Activated CD8-positive, alpha-beta memory T cell treated with anti-CD3 and anti-CD28 coated beads, Interleukin-2, amount 10 ng/mL, durations not matched to agents 7 days and 5 days (primary cell): ENCODE results near the gene MTHFD1L. TPM values are rescaled to one million over a fixed set of nuclear protein-coding genes. Genes with fewer than 3 reads are reported as not detected.
A peak's percentile ranks its signal among the peaks of the same experiment; 100 is the strongest.
"Not testable (repeated sequence)": the region's sequence is repeated elsewhere in the genome, so short reads cannot be mapped to it uniquely, and the experiment has no call there.

Experiments used
- ATAC-seq: fragments of 150-1000 bp; cut with Tn5 transposase; one replicate; pipeline ENCODE4 v1.10.0; 2021; ENCODE audit warnings: moderate library complexity
- CTCF ChIA-PET: fragments of 350-600 bp; sonication (Branson Sonifier 250); formaldehyde crosslinking; loops from one replicate; lab custom pipeline; 2021; ENCODE audit warnings: antibody characterized with exemption; lab: Charles Lee
- DNase-seq: peaks from one replicate; pipeline ENCODE4 v3.0.0-alpha.2; 2020
- H3K27ac Mint-ChIP-seq: one replicate; pipeline ENCODE4 v1.8.0; 2021; ENCODE audit warnings: mild to moderate bottlenecking, mixed read lengths
- H3K27me3 Mint-ChIP-seq: one replicate; pipeline ENCODE4 v1.8.0; 2021; ENCODE audit warnings: mixed read lengths
- H3K36me3 Mint-ChIP-seq: one replicate; pipeline ENCODE4 v1.8.0; 2021; ENCODE audit warnings: mild to moderate bottlenecking, mixed read lengths
- H3K4me1 Mint-ChIP-seq: one replicate; pipeline ENCODE4 v1.8.0; 2021; ENCODE audit warnings: mixed read lengths
- H3K4me3 Mint-ChIP-seq: one replicate; pipeline ENCODE4 v1.8.0; 2021; ENCODE audit warnings: mild to moderate bottlenecking, moderate library complexity, mixed read lengths
- H3K9me3 Mint-ChIP-seq: one replicate; pipeline ENCODE4 v1.8.0; 2022; ENCODE audit warnings: low read depth, mixed read lengths
- total RNA-seq, 2 experiments: library from RNA; stranded (reverse); gene quantifications; one replicate each; pipeline ENCODE4 v1.2.3, GENCODE V29; 2021

Gene MTHFD1L
- 10 to 100 TPM; 54.1 to 82.8 TPM for total RNA-seq

DNA sequence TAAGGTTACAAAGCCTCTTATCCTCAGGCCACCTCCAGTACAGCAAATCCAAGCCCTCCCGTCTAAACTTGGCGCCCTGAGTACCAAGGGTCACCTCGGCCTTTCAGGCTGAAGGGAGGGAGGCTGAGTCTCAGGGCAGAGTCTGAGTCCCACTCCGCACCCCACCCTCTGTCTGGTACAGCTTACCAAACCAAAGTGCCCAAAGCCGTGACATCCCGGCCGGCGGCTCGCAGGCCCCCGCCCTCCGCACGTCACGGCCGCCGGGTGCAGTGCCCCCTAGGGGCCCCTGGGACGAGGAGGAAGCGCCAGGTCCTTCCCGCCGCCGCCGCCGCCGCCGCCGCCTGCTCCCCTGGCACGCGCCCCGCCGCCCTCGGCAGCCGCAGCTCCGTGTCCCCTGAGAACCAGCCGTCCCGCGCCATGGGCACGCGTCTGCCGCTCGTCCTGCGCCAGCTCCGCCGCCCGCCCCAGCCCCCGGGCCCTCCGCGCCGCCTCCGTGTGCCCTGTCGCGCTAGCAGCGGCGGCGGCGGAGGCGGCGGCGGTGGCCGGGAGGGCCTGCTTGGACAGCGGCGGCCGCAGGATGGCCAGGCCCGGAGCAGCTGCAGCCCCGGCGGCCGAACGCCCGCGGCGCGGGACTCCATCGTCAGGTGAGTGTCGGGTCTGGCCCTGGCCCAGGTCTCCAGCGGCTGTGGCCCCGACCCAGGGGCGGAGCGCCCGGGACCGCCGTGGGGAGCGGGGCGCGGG is at the start of gene MTHFD1L:
Gene MTHFD1L (plus strand): TSS at position 297 of the 741 bp plus-strand sequence. CDS start 121 bp downstream, at position 418.
- Mint-ChIP-seq H3K4me3 (peak within 1 kb of the TSS; percentile 80), H3K9me3 (no peaks in the 10 kb centered on the region), H3K36me3 (peaks cover 6% of the 10 kb centered on the region), H3K4me1 (peaks cover 40% of the 10 kb centered on the region), H3K27ac (peak within 1 kb of the TSS; percentile 87), H3K27me3 (peaks cover 22% of the 10 kb centered on the region)
- ATAC-seq (peak; percentile 79), DNase-seq (peak; percentile 84)
- CTCF ChIA-PET = interaction anchor here (0.7 to 2.5 kb wide), 14 partner anchors 9 to 459 kb away, joined by 3 to 13 read pairs (median 4); no protein-coding TSS in a partner anchor

DNA sequence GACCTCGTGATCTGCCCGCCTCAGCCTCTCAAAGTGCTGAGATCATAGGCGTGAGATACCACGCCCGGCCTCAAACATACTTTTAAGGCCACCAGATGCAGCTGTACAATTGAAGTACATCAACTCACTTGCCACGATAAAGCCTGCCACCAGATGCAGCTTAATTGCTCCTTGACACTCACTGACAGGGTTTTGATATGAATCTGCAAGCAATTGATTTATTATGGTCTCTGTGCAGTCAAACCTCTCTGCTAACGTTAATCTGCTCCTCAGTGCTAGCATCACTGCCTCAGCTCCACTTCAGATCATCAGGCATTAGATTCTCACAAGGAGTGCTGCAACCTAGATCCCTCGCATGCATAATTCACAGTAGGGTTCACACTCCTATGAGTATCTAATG is 48.9 kb upstream of the MTHFD1L start:
- DNase-seq, ATAC-seq, H3K27me3 Mint-ChIP-seq, H3K9me3 Mint-ChIP-seq, H3K27ac Mint-ChIP-seq, H3K36me3 Mint-ChIP-seq, H3K4me3 Mint-ChIP-seq: not testable (repeated sequence)
- H3K4me1 Mint-ChIP-seq = peaks cover 23% of the 10 kb centered on the region
- CTCF ChIA-PET = interaction anchor here (1.1 to 4.4 kb wide), 11 partner anchors 9 to 736 kb away, joined by 3 to 95 read pairs (median 5); no protein-coding TSS in a partner anchor

DNA sequence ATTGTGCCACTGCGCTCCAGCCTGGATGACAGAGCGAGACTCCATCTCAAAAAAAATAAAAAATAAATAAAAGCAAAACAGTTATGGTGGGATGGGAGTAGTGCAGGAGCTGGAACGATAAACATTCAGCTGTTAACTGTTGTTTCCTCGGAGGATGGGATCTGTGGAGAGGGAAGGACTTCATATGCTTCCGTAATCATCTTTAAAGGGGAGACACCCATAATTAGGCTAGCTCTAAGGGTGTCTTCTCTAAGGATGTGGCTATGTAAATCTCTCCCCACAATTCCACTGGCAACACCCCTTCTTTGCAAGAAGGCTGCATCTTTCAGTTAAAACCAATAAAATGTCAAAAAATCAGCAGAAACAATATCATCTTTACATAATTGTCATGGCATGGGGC is 42.6 kb upstream of the MTHFD1L start:
- H3K9me3 Mint-ChIP-seq = no peaks in the 10 kb centered on the region
- no peaks in the 10 kb centered on the region for H3K27me3 Mint-ChIP-seq
- no peak overlapping the region for H3K4me3 Mint-ChIP-seq
- CTCF ChIA-PET = interaction anchor here (0.9 kb wide), 1 partner anchor 405 kb away, joined by 3 read pairs; no protein-coding TSS in a partner anchor
- H3K4me1 Mint-ChIP-seq = no peaks in the 10 kb centered on the region
- H3K36me3 Mint-ChIP-seq = no peaks in the 10 kb centered on the region
- ATAC-seq (no peak), DNase-seq (no peak)
- H3K27ac Mint-ChIP-seq = no peak overlapping the region

DNA sequence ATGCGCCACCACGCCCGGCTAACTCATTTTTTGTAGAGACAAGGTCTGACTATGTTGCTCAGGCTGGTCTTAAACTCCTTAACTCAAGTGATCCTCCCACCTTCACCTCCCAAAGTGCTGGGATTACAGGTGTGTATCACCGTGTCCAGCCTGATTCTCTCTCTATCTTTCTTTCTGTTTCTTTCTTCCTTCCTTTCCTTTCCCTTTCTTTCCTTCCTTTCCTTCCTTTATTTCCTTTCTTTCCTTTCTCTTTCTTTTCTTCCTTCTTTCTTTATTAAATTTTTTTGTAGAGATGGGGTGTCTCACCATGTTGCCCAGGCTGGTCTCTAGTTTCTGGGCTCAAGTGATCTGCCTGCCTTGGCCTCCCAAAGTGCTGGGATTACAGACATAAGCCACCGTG is 38.7 kb upstream of the MTHFD1L start:
- no peaks in the 10 kb centered on the region for H3K4me1 Mint-ChIP-seq
- H3K36me3 Mint-ChIP-seq = no peaks in the 10 kb centered on the region
- H3K9me3 Mint-ChIP-seq = no peaks in the 10 kb centered on the region
- CTCF ChIA-PET = interaction anchor here (0.6 kb wide), 1 partner anchor 112 kb away, joined by 3 read pairs; no protein-coding TSS in a partner anchor
- H3K27me3 Mint-ChIP-seq = no peaks in the 10 kb centered on the region
- ATAC-seq (no peak), DNase-seq (no peak)
- H3K4me3 Mint-ChIP-seq = no peak overlapping the region
- H3K27ac Mint-ChIP-seq = no peak overlapping the region

DNA sequence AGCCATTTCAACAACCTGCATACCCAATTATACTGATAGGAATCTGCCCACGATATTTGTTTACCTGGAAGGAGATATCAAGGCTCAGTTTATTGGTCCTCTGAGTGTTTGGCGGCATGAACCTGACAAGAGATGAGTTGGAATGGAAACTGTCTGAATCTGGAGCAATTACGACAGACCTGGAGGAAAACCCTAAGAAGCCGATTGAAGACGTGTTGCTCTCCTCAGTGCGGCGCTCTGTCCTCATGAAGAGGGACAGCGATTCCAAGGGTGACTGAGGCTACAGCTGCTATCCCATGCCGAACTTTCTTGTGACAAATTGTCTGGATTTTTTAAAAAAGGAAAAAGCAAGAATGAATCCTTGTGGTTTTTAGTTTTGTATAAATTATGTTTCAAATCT is 37.4 kb upstream of the MTHFD1L start:
- H3K9me3 Mint-ChIP-seq, CTCF ChIA-PET: not testable (repeated sequence)

DNA sequence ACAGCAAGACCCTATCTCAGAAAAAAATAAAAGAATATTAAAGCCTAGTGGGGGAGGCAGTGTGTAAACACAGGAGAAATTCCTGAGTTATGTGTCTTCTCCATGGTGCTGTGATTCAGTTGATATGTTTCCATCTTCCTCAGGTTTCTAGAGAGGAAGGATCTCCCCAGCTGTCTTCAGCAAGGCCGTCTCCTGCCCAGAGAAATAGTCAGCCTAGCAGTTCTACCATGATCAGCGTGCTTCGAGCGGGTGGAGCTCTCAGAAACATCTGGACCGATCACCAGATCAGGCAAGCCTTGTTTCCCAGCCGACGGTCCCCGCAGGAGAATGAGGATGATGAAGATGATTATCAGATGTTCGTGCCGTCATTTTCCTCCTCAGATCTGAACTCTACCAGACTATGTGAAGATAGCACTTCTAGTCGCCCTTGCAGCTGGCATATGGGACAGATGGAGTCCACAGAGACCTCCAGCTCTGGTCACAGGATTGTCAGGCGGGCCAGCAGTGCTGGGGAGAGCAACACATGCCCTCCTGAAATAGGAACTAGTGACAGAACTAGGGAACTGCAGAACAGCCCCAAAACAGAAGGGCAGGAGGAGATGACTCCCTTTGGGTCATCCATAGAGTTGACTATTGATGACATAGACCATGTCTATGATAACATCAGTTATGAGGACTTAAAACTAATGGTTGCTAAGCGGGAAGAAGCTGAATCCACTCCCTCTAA is 34.9 kb upstream of the MTHFD1L start:
- no peak for DNase-seq
- ATAC-seq = no peak
- Mint-ChIP-seq H3K9me3 (no peaks in the 10 kb centered on the region), H3K4me1 (no peaks in the 10 kb centered on the region), H3K36me3 (no peaks in the 10 kb centered on the region), H3K27me3 (no peaks in the 10 kb centered on the region), H3K4me3 (no peak overlapping the region), H3K27ac (no peak overlapping the region)
- CTCF ChIA-PET = interaction anchor here (0.7 to 1.9 kb wide), 3 partner anchors 13 to 15 kb away, joined by 3 to 8 read pairs (median 3); no protein-coding TSS in a partner anchor

More for the DNA sequence above, 37.4 kb upstream of the MTHFD1L start:
- not testable (repeated sequence) for H3K4me1 Mint-ChIP-seq, ATAC-seq, H3K27ac Mint-ChIP-seq, H3K27me3 Mint-ChIP-seq, H3K4me3 Mint-ChIP-seq, DNase-seq, H3K36me3 Mint-ChIP-seq

DNA sequence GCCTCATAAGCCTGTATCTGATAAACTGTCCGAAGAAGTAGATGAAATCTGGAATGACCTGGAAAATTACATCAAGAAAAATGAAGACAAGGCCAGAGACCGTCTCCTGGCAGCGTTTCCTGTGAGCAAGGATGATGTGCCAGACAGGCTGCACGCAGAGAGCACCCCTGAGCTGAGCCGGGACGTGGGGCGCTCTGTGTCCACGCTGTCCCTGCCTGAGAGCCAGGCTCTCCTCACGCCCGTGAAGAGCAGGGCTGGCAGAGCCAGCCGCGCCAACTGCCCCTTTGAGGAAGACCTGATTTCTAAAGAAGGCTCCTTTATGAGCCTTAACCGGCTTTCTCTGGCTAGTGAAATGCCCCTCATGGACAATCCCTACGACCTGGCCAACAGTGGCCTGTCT is 33.9 kb upstream of the MTHFD1L start:
- DNase-seq (no peak), ATAC-seq (no peak)
- H3K4me3 Mint-ChIP-seq = no peak overlapping the region
- H3K27ac Mint-ChIP-seq = no peak overlapping the region
- no peaks in the 10 kb centered on the region for H3K36me3 Mint-ChIP-seq
- CTCF ChIA-PET = interaction anchor here (1.9 kb wide), 1 partner anchor 14 kb away, joined by 8 read pairs; no protein-coding TSS in a partner anchor
- no peaks in the 10 kb centered on the region for H3K9me3 Mint-ChIP-seq
- H3K4me1 Mint-ChIP-seq = no peaks in the 10 kb centered on the region
- H3K27me3 Mint-ChIP-seq = no peaks in the 10 kb centered on the region

DNA sequence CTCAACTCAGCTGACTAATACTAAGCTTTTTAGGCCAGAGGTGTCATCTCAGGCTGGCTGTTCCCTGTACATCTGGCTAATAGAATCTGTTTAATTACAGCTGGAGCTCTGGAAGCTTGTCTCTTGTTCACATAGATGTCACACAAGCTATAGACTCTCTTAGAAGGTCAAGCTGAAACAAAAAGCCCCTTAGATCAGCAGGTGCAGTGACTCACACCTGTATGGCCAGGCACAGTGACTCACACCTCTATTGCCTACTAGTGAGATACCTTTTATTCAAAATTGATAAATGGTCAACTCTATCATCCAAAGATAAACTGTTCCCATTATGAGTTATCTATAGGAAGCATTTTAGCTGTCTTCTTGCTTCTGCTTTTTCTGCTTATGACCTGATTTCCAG is 29.9 kb upstream of the MTHFD1L start:
- no peaks in the 10 kb centered on the region for H3K9me3 Mint-ChIP-seq
- H3K36me3 Mint-ChIP-seq = no peaks in the 10 kb centered on the region
- DNase-seq (no peak), ATAC-seq (no peak)
- no peak overlapping the region for H3K4me3 Mint-ChIP-seq
- peaks cover 2% of the 10 kb centered on the region for H3K27me3 Mint-ChIP-seq
- CTCF ChIA-PET = no interaction called here
- H3K27ac Mint-ChIP-seq = no peak overlapping the region
- no peaks in the 10 kb centered on the region for H3K4me1 Mint-ChIP-seq

DNA sequence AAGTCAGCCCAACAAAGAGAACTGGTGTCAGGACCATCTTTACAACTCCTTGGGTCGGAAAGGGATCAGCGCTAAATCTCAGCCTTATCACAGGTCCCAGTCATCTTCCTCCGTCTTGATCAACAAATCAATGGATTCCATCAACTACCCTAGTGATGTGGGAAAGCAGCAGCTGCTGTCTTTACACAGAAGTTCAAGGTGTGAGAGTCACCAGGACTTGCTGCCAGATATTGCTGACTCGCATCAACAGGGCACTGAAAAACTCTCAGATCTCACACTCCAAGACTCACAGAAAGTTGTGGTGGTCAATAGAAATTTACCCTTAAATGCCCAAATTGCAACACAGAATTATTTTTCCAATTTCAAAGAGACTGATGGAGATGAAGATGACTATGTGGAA is 25.3 kb upstream of the MTHFD1L start:
- Mint-ChIP-seq H3K27ac (no peak overlapping the region), H3K9me3 (no peaks in the 10 kb centered on the region), H3K27me3 (peaks cover 5% of the 10 kb centered on the region), H3K4me3 (no peak overlapping the region), H3K4me1 (peaks cover 6% of the 10 kb centered on the region), H3K36me3 (no peaks in the 10 kb centered on the region)
- DNase-seq = no peak
- no peak for ATAC-seq
- CTCF ChIA-PET = no interaction called here

DNA sequence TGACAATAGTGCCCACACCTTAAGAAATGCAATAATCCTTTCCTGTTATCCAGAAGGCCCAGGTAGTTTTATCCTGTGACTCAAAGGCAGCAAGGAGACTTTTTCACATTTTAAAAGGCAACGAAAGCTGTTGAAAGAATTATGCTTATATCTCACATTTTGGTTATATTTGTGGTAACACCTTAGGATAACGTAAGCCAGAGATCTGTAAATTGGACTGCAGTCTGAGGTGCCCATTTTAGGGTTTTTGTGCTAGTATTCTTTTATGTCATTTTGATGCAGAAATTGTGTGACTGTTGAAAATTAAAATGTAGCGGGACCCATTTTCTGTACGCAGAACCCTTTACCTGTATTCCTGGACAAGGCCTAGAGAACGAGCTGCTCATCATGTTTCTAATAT is 24.3 kb upstream of the MTHFD1L start:
- ATAC-seq (no peak), DNase-seq (no peak)
- Mint-ChIP-seq H3K36me3 (no peaks in the 10 kb centered on the region), H3K9me3 (no peaks in the 10 kb centered on the region), H3K4me1 (peaks cover 6% of the 10 kb centered on the region), H3K27me3 (peaks cover 7% of the 10 kb centered on the region), H3K27ac (no peak overlapping the region), H3K4me3 (no peak overlapping the region)
- CTCF ChIA-PET = interaction anchor here (0.9 kb wide), 1 partner anchor 446 kb away, joined by 3 read pairs; no protein-coding TSS in a partner anchor

DNA sequence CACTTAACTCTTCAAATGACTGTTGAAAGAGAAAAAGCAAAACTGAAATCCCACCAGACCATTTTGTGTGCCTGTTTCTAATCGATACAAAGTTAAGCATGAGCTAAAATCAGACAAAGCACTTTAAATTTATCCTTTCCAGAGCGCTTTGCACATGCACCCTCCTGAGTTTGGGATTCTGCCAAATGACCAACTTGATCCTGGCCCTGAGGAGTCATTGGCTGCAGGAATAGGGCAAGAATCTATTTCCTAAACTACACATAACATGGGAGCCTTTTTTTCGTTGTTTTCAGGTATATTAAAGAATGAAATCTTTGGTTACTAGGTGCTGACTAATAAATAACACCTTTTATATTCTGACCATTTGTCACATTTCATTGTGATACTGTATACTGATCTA is 23.8 kb upstream of the MTHFD1L start:
- no peaks in the 10 kb centered on the region for H3K36me3 Mint-ChIP-seq
- no peaks in the 10 kb centered on the region for H3K9me3 Mint-ChIP-seq
- peaks cover 6% of the 10 kb centered on the region for H3K4me1 Mint-ChIP-seq
- no peak overlapping the region for H3K4me3 Mint-ChIP-seq
- CTCF ChIA-PET = interaction anchor here (0.9 kb wide), 1 partner anchor 446 kb away, joined by 3 read pairs; no protein-coding TSS in a partner anchor
- DNase-seq (no peak), ATAC-seq (no peak)
- H3K27me3 Mint-ChIP-seq = peaks cover 7% of the 10 kb centered on the region
- no peak overlapping the region for H3K27ac Mint-ChIP-seq

DNA sequence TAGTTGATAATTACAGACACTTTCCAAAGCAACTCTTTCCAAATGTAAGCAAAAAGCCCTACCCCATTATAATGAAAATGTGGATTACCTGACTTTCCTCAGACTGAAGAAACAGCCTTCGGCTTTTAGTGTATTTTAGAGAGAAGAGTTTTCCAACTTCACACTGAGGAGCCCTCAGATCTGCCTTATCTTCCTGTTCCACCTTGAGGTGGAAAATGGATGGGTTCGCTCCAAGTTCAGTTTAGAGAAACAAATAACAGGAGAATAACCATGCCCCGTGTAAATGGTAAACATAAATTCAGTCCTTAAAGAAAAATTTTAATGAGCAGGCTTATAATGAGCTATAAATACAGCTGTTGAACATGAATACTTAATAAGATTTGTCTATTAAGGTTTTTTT is 21.1 kb upstream of the MTHFD1L start:
- CTCF ChIA-PET = no interaction called here
- ATAC-seq (no peak), DNase-seq (no peak)
- H3K4me1 Mint-ChIP-seq = peaks cover 6% of the 10 kb centered on the region
- peaks cover 8% of the 10 kb centered on the region for H3K27me3 Mint-ChIP-seq
- no peaks in the 10 kb centered on the region for H3K36me3 Mint-ChIP-seq
- H3K9me3 Mint-ChIP-seq = no peaks in the 10 kb centered on the region
- no peak overlapping the region for H3K4me3 Mint-ChIP-seq
- H3K27ac Mint-ChIP-seq = no peak overlapping the region

DNA sequence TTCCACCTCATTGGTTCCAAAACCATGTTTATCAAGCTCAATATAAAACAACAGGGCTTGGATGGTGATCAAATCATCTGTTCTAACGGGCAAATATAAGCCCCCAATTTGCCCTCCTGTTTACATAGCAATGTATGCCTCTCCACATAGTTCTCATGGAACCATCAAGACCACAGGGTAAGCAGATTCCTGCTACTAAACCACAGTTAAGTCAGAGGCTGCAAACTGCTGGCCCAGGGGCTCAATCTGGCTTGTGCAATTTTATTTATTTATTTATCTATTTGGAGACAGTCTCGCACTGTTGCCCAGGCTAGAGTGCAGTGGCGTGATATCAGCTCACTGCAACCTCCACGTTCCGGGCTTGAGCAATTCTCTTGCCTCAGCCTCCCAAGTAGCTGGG is 18.9 kb upstream of the MTHFD1L start:
- no peaks in the 10 kb centered on the region for H3K9me3 Mint-ChIP-seq
- no peak for DNase-seq
- H3K4me1 Mint-ChIP-seq = peaks cover 4% of the 10 kb centered on the region
- H3K4me3 Mint-ChIP-seq = no peak overlapping the region
- H3K27me3 Mint-ChIP-seq = peaks cover 8% of the 10 kb centered on the region
- H3K27ac Mint-ChIP-seq = no peak overlapping the region
- no peaks in the 10 kb centered on the region for H3K36me3 Mint-ChIP-seq
- ATAC-seq = no peak
- CTCF ChIA-PET = no interaction called here
